OCI-LY3 (cell line): ENCODE data around the gene FMN1.
A peak's percentile ranks its signal among the peaks of the same experiment; 100 is the strongest.

ENCODE experiments used
- H2AFZ ChIP-seq: fragments of 200-600, 300-600 bp; shearing (Covaris generic); 2 replicates; pipeline ENCODE4 v1.6.0; 2014; ENCODE audit warnings: antibody characterized with exemption, low read depth, low read length
- H3K27ac ChIP-seq: fragments of 200-600, 300-600 bp; sonication (generic); 2 replicates; pipeline ENCODE4 v1.5.1; 2014; ENCODE audit warnings: mild to moderate bottlenecking, low read length, moderate library complexity, mixed read lengths
- H3K27me3 ChIP-seq: fragments of 200-600, 300-600 bp; sonication (generic); 2 replicates; pipeline ENCODE4 v1.6.1; 2014; ENCODE audit warnings: low read depth, low read length, mixed read lengths
- H3K36me3 ChIP-seq: fragments of 200-600, 300-600 bp; sonication (generic); replicated peaks from 2 replicates; pipeline ENCODE3; 2014; ENCODE audit warnings: low read depth, low read length, mixed read lengths
- H3K4me1 ChIP-seq: fragments of 300-600, 200-600 bp; sonication (generic); 2 replicates; pipeline ENCODE4 v1.6.1; 2014; ENCODE audit warnings: low read length, mixed read lengths
- H3K4me2 ChIP-seq: fragments of 200-600, 300-600 bp; sonication (generic); 2 replicates; pipeline ENCODE4 v1.6.1; 2014; ENCODE audit warnings: low read length, mixed read lengths
- H3K4me3 ChIP-seq: fragments of 300-600, 200-600 bp; sonication (generic); 2 replicates; pipeline ENCODE4 v1.5.1; 2014; ENCODE audit warnings: antibody characterized with exemption, mild to moderate bottlenecking, low read length, moderate library complexity
- H3K79me2 ChIP-seq: fragments of 300-600, 200-600 bp; shearing (Covaris generic); 2 replicates; pipeline ENCODE4 v1.6.1; 2014; ENCODE audit warnings: mild to moderate bottlenecking, low read length, mixed read lengths
- H3K9ac ChIP-seq: fragments of 300-600, 200-600 bp; shearing (Covaris generic); 2 replicates; pipeline ENCODE4 v1.6.0; 2014; ENCODE audit warnings: mild to moderate bottlenecking, low read length, moderate library complexity
- H3K9me3 ChIP-seq: fragments of 200-600, 300-600 bp; shearing (Covaris generic); 2 replicates; pipeline ENCODE4 v1.6.1; 2014; ENCODE audit warnings: low read length, mixed read lengths; ENCODE audit not compliant: insufficient read depth
- H4K20me1 ChIP-seq: fragments of 200-600, 300-600 bp; sonication (generic); 2 replicates; pipeline ENCODE4 v1.6.1; 2016; ENCODE audit warnings: low read length, mixed read lengths; ENCODE audit not compliant: insufficient read depth
- EZH2phosphoT487 ChIP-seq: fragments of 200-600 bp; shearing (Covaris generic); IDR thresholded peaks from 2 replicates; pipeline ENCODE4 v1.6.1; 2018; ENCODE audit warnings: antibody characterized with exemption, mixed run types, low read depth
- TF ChIP-seq, protein P1 (sequence below): fragments of 200-600, 300-600 bp; sonication (generic); IDR thresholded peaks from 2 replicates; pipeline ENCODE4 v1.5.1; 2014; ENCODE audit warnings: antibody characterized with exemption, low read length, low read depth

FMN1 gene

GRCh38 chr15:32844118-32844711 is 350.3 kb downstream of the FMN1 start:
- no peak overlapping the region for H3K9ac ChIP-seq
- no peak overlapping the region for H3K4me3 ChIP-seq
- H2AFZ ChIP-seq = no peak overlapping the region
- peaks cover 7% of the 10 kb centered on the region for H3K4me1 ChIP-seq
- no peaks in the 10 kb centered on the region for H3K36me3 ChIP-seq
- no peaks in the 10 kb centered on the region for H4K20me1 ChIP-seq
- no peak overlapping the region for H3K4me2 ChIP-seq
- no peak overlapping the region for H3K27ac ChIP-seq
- H3K79me2 ChIP-seq = no peaks in the 10 kb centered on the region
- TF ChIP-seq, protein P1, sequence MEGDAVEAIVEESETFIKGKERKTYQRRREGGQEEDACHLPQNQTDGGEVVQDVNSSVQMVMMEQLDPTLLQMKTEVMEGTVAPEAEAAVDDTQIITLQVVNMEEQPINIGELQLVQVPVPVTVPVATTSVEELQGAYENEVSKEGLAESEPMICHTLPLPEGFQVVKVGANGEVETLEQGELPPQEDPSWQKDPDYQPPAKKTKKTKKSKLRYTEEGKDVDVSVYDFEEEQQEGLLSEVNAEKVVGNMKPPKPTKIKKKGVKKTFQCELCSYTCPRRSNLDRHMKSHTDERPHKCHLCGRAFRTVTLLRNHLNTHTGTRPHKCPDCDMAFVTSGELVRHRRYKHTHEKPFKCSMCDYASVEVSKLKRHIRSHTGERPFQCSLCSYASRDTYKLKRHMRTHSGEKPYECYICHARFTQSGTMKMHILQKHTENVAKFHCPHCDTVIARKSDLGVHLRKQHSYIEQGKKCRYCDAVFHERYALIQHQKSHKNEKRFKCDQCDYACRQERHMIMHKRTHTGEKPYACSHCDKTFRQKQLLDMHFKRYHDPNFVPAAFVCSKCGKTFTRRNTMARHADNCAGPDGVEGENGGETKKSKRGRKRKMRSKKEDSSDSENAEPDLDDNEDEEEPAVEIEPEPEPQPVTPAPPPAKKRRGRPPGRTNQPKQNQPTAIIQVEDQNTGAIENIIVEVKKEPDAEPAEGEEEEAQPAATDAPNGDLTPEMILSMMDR = peak; percentile 70
- no peak for TF ChIP-seq EZH2phosphoT487
- no peaks in the 10 kb centered on the region for H3K9me3 ChIP-seq
- H3K27me3 ChIP-seq = peaks cover 32% of the 10 kb centered on the region

DNA sequence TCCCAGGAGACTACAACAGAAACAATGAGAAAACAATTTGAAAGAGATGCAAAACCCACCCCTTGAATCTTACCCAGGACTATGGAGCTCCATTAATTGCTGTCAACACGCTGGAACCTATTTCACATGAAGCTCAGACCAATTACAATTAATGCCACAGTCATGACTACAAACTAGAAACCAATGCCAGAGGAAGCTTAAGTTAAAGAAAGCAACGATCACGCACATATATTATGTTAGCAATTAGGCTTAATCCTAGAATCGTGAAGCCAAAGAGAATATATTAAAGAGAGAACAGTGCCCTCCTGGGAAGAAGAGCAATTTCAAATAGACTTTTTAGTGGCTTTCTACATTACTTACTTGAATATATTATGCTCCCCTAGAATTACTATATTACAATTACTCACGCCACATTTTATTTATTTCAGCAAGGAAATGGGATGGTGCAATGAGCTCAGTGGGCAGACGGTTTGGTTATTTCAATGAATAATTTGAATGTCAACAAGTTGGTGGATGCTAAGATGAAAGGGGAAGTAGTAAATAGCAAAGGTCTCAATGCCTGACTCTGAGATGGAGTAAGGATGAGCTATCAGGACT is 351.2 kb downstream of the FMN1 start:
- H3K4me1 ChIP-seq = peaks cover 7% of the 10 kb centered on the region
- no peak overlapping the region for H3K9ac ChIP-seq
- H4K20me1 ChIP-seq = no peaks in the 10 kb centered on the region

DNA sequence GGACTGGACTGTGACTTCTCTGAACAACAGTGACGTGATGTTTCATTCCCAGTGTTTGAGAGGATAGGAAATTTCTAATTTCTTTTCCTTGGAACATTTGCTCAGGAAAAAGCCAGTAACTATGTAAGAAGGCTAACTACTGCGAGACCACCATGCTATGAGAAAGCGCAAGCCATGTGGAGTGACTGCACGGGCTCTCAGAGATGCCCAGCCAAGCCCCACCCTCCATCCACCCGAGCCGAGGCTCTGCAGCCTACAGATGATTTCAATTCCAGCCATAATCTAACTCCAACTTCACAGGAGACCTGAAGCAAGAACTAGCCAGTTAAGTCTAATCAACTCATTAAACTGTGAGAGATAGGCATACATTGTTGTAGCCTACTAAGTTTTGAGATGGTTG is 352.4 kb downstream of the FMN1 start:
- no peaks in the 10 kb centered on the region for H3K36me3 ChIP-seq

More for the DNA sequence above, 351.2 kb downstream of the FMN1 start:
- peaks cover 41% of the 10 kb centered on the region for H3K27me3 ChIP-seq
- no peak overlapping the region for H3K4me2 ChIP-seq
- H3K79me2 ChIP-seq = no peaks in the 10 kb centered on the region
- no peak overlapping the region for H2AFZ ChIP-seq
- TF ChIP-seq EZH2phosphoT487 = no peak
- TF ChIP-seq, protein P1 = no peak
- no peaks in the 10 kb centered on the region for H3K9me3 ChIP-seq
- H3K27ac ChIP-seq = no peak overlapping the region
- H3K36me3 ChIP-seq = no peaks in the 10 kb centered on the region
- H3K4me3 ChIP-seq = no peak overlapping the region

GRCh38 chr15:32840507-32841245 is 353.8 kb downstream of the FMN1 start:
- H3K27me3 ChIP-seq = peaks cover 63% of the 10 kb centered on the region
- H3K36me3 ChIP-seq = no peaks in the 10 kb centered on the region
- H3K4me1 ChIP-seq = peaks cover 7% of the 10 kb centered on the region
- no peak overlapping the region for H3K4me3 ChIP-seq
- no peaks in the 10 kb centered on the region for H3K9me3 ChIP-seq
- H3K4me2 ChIP-seq = no peak overlapping the region
- no peak overlapping the region for H2AFZ ChIP-seq
- no peak for TF ChIP-seq EZH2phosphoT487
- TF ChIP-seq, protein P1 = no peak
- H3K27ac ChIP-seq = no peak overlapping the region
- H3K9ac ChIP-seq = no peak overlapping the region
- no peaks in the 10 kb centered on the region for H3K79me2 ChIP-seq
- no peaks in the 10 kb centered on the region for H4K20me1 ChIP-seq

More for the DNA sequence above, 352.4 kb downstream of the FMN1 start:
- no peaks in the 10 kb centered on the region for H4K20me1 ChIP-seq
- no peak overlapping the region for H3K9ac ChIP-seq
- H3K4me1 ChIP-seq = peaks cover 7% of the 10 kb centered on the region
- H3K9me3 ChIP-seq = no peaks in the 10 kb centered on the region
- TF ChIP-seq, protein P1 = no peak
- TF ChIP-seq EZH2phosphoT487 = no peak
- no peak overlapping the region for H3K4me2 ChIP-seq
- H3K4me3 ChIP-seq = no peak overlapping the region
- H3K79me2 ChIP-seq = no peaks in the 10 kb centered on the region
- peaks cover 53% of the 10 kb centered on the region for H3K27me3 ChIP-seq
- H2AFZ ChIP-seq = no peak overlapping the region
- H3K27ac ChIP-seq = no peak overlapping the region
